GM10248 (cell line): ENCODE data around the gene PPP4R2.

Source experiments
- CTCF ChIA-PET: fragments of 300-600 bp; sonication (Branson Sonifier 250); formaldehyde crosslinking; extraction: SDS; loops from one replicate; lab custom pipeline; 2021; ENCODE audit warnings: antibody characterized with exemption; lab: Yijun Ruan, JAX
- POLR2A ChIA-PET: fragments of 350-650 bp; sonication (Branson Sonifier 250); formaldehyde crosslinking; extraction: SDS; loops from one replicate; lab custom pipeline; 2020; ENCODE audit warnings: antibody characterized with exemption; lab: Yijun Ruan, JAX
- DNase-seq: peaks from one replicate; pipeline ENCODE4 v3.0.0; 2012; ENCODE audit errors: extremely low spot score
- TF ChIP-seq, protein P1 (sequence below): IDR thresholded peaks from 2 replicates; pipeline ENCODE4 v1.5.1; 2012; ENCODE audit warnings: mild to moderate bottlenecking, low read depth; ENCODE audit errors: extremely low read depth, missing control alignments, control extremely low read depth

PPP4R2 gene

DNA sequence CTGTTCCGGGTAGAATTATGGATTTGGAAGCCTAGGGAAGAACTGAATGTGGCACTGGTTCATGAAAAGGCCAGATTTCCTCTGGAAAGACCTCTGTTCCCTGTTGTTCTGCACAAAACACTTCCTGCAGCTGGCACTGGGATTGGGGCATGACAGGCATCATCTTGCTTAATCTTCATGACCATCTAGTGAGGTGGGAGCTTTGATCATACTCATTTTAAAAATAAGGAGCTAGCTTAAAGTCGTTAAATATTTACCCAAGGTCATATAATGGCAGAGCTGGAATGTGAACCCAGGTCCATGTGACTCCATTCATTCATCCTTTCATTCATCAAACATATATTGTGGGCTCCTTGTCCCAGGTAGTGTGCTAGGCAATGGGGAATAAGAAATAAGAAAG is 105.3 kb downstream of the PPP4R2 start:
- DNase-seq: no peak
- TF ChIP-seq, protein P1, sequence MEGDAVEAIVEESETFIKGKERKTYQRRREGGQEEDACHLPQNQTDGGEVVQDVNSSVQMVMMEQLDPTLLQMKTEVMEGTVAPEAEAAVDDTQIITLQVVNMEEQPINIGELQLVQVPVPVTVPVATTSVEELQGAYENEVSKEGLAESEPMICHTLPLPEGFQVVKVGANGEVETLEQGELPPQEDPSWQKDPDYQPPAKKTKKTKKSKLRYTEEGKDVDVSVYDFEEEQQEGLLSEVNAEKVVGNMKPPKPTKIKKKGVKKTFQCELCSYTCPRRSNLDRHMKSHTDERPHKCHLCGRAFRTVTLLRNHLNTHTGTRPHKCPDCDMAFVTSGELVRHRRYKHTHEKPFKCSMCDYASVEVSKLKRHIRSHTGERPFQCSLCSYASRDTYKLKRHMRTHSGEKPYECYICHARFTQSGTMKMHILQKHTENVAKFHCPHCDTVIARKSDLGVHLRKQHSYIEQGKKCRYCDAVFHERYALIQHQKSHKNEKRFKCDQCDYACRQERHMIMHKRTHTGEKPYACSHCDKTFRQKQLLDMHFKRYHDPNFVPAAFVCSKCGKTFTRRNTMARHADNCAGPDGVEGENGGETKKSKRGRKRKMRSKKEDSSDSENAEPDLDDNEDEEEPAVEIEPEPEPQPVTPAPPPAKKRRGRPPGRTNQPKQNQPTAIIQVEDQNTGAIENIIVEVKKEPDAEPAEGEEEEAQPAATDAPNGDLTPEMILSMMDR: no peak
- CTCF ChIA-PET: interaction anchor here (1.0 to 11.3 kb wide), 8 partner anchors 11 to 406 kb away, joined by 3 to 139 read pairs (median 6); no protein-coding TSS in a partner anchor
- POLR2A ChIA-PET: no interaction called here

DNA sequence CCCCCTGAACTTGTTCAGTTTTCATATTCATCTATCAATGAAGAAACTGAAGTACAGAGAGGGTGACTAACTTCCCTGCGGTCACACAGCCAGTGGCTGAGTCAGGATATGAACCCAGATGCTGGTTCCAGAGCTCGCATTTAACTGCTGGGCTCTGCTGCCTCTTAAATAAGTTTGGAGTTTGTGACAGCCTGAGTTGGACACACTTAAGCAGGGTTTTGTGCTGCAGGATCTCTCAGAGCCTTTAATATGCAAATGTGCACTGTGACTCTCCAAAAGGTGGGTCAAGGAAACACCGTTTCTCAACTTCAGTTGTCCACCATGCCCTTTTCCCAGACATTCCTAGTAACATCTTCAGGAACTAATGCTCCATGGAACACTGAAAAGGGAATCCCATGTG is 110.6 kb downstream of the PPP4R2 start:
- TF ChIP-seq, protein P1: no peak
- no peak for DNase-seq
- ChIA-PET CTCF (interaction anchor here (0.8 to 3.6 kb wide), 3 partner anchors 9 to 398 kb away, joined by 3 to 13 read pairs (median 4); no protein-coding TSS in a partner anchor), POLR2A (no interaction called here)

DNA sequence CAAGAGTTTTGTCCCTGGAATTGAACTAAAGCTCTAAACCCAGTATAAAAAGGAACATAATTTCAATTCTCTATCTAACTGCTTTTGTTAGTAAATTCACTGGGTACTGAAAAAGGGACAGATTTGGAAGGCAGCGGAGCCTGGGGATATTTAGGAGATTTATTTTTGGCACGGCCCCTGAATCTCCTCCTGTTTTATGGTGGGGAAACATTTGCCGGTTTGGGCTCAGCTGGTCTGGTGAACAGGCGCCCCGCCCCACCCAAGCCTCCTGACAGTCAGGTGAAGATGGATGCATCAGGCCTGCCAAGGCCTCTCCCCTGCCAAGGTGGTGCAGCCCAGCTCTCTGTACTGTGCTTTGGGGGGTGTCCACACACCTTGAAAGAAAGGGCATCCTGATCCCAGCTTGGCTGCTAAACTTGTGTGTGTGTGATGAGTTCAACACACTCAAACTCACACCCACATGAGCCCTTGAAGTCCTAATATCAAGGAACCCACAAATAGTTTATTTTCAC is 111.1 kb downstream of the PPP4R2 start:
- CTCF ChIA-PET: interaction anchor here (1.4 to 3.6 kb wide), 2 partner anchors 395 to 397 kb away, joined by 3 to 13 read pairs; no protein-coding TSS in a partner anchor
- POLR2A ChIA-PET: no interaction called here
- TF ChIP-seq, protein P1: no peak
- no peak for DNase-seq

DNA sequence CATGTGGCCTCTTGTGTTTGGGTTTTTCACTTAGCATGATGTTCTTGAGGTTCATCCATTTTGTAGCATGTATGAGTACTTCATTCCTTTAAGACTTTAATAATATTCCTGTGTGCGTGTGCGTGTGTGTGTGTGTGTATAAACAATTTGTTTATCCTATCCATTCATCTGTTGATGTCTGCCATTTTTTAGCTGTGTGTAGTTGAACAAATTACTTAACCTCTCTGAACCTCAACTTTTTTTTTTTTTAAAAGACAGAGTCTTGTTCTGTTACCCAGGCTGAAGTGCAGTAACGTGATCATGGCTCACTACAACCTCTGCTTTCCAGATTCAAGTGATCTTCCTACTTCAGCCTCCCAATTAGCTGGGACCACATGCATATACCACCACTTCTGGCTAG is 112.1 kb downstream of the PPP4R2 start:
- ChIA-PET CTCF (interaction anchor here (1.3 to 3.6 kb wide), 3 partner anchors 8 to 396 kb away, joined by 3 to 13 read pairs (median 3); no protein-coding TSS in a partner anchor), POLR2A (no interaction called here)
- DNase-seq: no peak
- TF ChIP-seq, protein P1: no peak

- TF ChIP-seq, protein P1: no peak
- ChIA-PET POLR2A (no interaction called here), CTCF (no interaction called here)
- no peak for DNase-seq
Measured at GRCh38 chr3:73110530-73110929, 113.9 kb downstream of the PPP4R2 start.

DNA sequence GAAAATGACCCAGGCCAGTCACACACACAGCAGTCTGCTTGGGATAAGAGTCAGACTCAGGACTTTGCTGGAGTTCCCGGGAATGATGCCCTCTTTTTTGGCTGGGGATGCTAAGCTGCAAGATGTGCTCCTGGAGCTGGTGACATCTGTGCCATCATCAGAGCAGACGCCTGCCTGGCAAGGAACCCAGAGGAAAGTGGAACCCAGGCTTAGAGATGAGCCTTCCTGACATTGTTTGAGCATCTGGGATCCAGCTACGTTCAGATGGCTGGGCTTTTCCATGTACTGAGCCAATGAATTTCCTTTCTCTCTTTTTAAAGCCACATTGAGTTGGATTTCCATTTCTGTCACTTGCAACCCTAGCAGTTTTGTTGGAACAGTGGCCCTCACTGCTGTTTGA is 118.1 kb downstream of the PPP4R2 start:
- DNase-seq: no peak
- TF ChIP-seq, protein P1: no peak
- POLR2A ChIA-PET: no interaction called here
- CTCF ChIA-PET: interaction anchor here (0.9 to 2.1 kb wide), 2 partner anchors 9 to 15 kb away, joined by 3 to 7 read pairs; no protein-coding TSS in a partner anchor
